Measurements from ENCODE around the gene OBSL1.

OBSL1 gene

DNA sequence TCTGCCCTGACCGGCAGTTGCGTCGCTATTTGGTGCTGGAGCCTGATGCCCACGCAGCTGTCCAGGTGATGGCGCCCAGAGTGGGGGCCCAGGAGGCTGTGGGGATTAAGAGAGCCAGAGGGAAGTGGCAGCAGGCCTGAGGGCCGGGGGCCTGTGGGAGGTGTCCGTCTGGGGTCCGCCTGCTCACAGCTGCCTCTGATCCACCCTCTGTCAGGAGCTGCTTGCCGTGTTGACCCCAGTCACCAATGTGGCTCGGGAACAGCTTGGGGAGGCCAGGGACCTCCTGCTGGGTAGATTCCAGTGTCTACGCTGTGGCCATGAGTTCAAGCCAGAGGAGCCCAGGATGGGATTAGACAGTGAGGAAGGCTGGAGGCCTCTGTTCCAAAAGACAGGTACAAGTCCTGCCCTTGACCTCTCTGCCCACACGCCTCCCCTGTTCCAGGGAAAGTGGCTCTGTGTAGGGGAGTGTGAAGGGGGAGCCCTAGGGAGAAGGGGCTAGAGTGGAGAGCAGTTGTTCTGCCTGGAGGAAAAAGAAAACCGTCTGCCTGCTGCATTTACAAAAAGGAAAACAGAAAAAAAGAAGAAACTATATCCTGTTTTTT lies 37.9 kb upstream of the OBSL1 start:
- H3K4me3 ChIP-seq (ENCODE audit: low read length): no peak overlapping the region
- no peaks in the 10 kb centered on the region; the same call in 1 of the 2 replicates for H3K36me3 ChIP-seq (ENCODE audit: control insufficient read depth, low read length)
- no peaks in the 10 kb centered on the region for H3K9me2 ChIP-seq (replicated peaks; ENCODE audit: control insufficient read depth, low read length)
- no peaks in the 10 kb centered on the region for H3K9me3 ChIP-seq (ENCODE audit: control insufficient read depth, insufficient read depth, low read length)
- H3K27me3 ChIP-seq (ENCODE audit: control insufficient read depth, low read length): no peaks in the 10 kb centered on the region
- H3K27ac ChIP-seq (ENCODE audit: low read depth, low read length): no peak overlapping the region
- H3F3A ChIP-seq (ENCODE audit: control insufficient read depth, insufficient read depth): no peaks in the 10 kb centered on the region
- H3K79me2 ChIP-seq (ENCODE audit: control insufficient read depth, low read length): no peaks in the 10 kb centered on the region
- no peaks in the 10 kb centered on the region for H4K20me1 ChIP-seq (ENCODE audit: control insufficient read depth, insufficient read depth, low read depth, low read length)
- H3K4me1 ChIP-seq (ENCODE audit: control insufficient read depth, low read length): no peaks in the 10 kb centered on the region
- no peak for TF ChIP-seq EZH2phosphoT487 (IDR thresholded peaks at IDR 0.05; ENCODE audit: borderline replicate concordance, low read length)
- TF ChIP-seq, protein P1, sequence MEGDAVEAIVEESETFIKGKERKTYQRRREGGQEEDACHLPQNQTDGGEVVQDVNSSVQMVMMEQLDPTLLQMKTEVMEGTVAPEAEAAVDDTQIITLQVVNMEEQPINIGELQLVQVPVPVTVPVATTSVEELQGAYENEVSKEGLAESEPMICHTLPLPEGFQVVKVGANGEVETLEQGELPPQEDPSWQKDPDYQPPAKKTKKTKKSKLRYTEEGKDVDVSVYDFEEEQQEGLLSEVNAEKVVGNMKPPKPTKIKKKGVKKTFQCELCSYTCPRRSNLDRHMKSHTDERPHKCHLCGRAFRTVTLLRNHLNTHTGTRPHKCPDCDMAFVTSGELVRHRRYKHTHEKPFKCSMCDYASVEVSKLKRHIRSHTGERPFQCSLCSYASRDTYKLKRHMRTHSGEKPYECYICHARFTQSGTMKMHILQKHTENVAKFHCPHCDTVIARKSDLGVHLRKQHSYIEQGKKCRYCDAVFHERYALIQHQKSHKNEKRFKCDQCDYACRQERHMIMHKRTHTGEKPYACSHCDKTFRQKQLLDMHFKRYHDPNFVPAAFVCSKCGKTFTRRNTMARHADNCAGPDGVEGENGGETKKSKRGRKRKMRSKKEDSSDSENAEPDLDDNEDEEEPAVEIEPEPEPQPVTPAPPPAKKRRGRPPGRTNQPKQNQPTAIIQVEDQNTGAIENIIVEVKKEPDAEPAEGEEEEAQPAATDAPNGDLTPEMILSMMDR (IDR thresholded peaks at IDR 0.05; ENCODE audit: low read depth, low read length, poor library complexity, severe bottlenecking): no peak
- no peak overlapping the region for H3K4me2 ChIP-seq (ENCODE audit: low read length)

DNA sequence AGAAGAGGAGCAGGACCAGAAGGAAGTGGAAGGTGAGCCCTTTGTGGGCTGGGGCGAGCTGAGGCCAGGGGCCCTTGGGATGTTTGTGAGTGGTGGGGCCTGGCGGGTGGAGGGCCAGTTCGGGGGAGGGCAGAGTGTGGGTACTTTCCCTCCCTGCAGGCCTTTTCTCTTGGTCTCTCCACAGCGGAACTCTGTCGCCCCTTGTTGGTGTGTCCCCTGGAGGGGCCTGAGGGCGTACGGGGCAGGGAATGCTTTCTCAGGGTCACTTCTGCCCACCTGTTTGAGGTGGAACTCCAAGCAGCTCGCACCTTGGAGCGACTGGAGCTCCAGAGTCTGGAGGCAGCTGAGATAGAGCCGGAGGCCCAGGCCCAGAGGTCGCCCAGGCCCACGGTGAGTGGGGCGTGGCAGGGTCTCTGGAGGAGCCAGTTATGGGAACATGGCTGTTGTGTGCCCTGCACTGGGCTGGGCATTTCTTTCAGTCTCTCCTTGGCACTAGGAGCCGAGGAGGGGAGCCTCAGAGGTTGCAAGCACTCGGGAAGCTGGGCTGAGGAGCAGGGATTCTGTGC lies 37.1 kb upstream of the OBSL1 start:
- H3F3A ChIP-seq (ENCODE audit: control insufficient read depth, insufficient read depth): no peaks in the 10 kb centered on the region
- no peak overlapping the region for H3K27ac ChIP-seq (ENCODE audit: low read depth, low read length)
- TF ChIP-seq, protein P1 (IDR thresholded peaks at IDR 0.05; ENCODE audit: low read depth, low read length, poor library complexity, severe bottlenecking): no peak
- TF ChIP-seq EZH2phosphoT487 (IDR thresholded peaks at IDR 0.05; ENCODE audit: borderline replicate concordance, low read length): no peak
- H3K4me3 ChIP-seq (ENCODE audit: low read length): no peak overlapping the region
- H3K4me1 ChIP-seq (ENCODE audit: control insufficient read depth, low read length): 0 out of 2 replicates have a peak, but pooled peaks cover 5% of the 10 kb centered on the region
- no peaks in the 10 kb centered on the region for H3K79me2 ChIP-seq (ENCODE audit: control insufficient read depth, low read length)
- H3K27me3 ChIP-seq (ENCODE audit: control insufficient read depth, low read length): no peaks in the 10 kb centered on the region
- no peaks in the 10 kb centered on the region; the same call in 1 of the 2 replicates for H3K36me3 ChIP-seq (ENCODE audit: control insufficient read depth, low read length)
- H3K9me2 ChIP-seq (replicated peaks; ENCODE audit: control insufficient read depth, low read length): no peaks in the 10 kb centered on the region
- no peaks in the 10 kb centered on the region for H4K20me1 ChIP-seq (ENCODE audit: control insufficient read depth, insufficient read depth, low read depth, low read length)
- H3K9me3 ChIP-seq (ENCODE audit: control insufficient read depth, insufficient read depth, low read length): no peaks in the 10 kb centered on the region
- H3K4me2 ChIP-seq (ENCODE audit: low read length): no peak overlapping the region

DNA sequence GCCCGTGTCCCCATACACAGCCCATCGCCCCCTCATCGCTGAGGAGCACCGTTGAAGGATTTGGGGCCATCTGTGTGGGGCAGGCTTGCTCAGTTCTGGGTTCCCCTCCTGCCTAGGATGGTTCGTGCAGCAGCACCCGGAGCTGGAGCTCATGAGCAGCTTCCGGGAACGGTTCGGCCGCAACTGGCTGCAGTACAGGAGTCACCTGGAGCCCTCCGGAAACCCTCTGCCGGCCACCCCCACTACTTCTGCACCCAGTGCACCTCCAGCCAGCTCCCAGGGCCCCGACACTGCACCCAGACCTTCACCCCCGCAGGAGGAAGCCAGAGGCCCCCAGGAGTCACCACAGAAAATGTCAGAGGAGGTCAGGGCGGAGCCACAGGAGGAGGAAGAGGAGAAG lies 36.6 kb upstream of the OBSL1 start:
- H3K4me1 ChIP-seq (ENCODE audit: control insufficient read depth, low read length): 0 out of 2 replicates have a peak, but pooled peaks cover 5% of the 10 kb centered on the region
- H3K9me3 ChIP-seq (ENCODE audit: control insufficient read depth, insufficient read depth, low read length): no peaks in the 10 kb centered on the region
- TF ChIP-seq, protein P1 (IDR thresholded peaks at IDR 0.05; ENCODE audit: low read depth, low read length, poor library complexity, severe bottlenecking): no peak
- TF ChIP-seq EZH2phosphoT487 (IDR thresholded peaks at IDR 0.05; ENCODE audit: borderline replicate concordance, low read length): no peak
- no peaks in the 10 kb centered on the region; the same call in 1 of the 2 replicates for H3K36me3 ChIP-seq (ENCODE audit: control insufficient read depth, low read length)
- H4K20me1 ChIP-seq (ENCODE audit: control insufficient read depth, insufficient read depth, low read depth, low read length): no peaks in the 10 kb centered on the region
- no peak overlapping the region for H3K4me3 ChIP-seq (ENCODE audit: low read length)
- H3K27me3 ChIP-seq (ENCODE audit: control insufficient read depth, low read length): no peaks in the 10 kb centered on the region
- H3K9me2 ChIP-seq (replicated peaks; ENCODE audit: control insufficient read depth, low read length): no peaks in the 10 kb centered on the region
- no peaks in the 10 kb centered on the region for H3F3A ChIP-seq (ENCODE audit: control insufficient read depth, insufficient read depth)
- H3K79me2 ChIP-seq (ENCODE audit: control insufficient read depth, low read length): no peaks in the 10 kb centered on the region
- H3K4me2 ChIP-seq (ENCODE audit: low read length): no peak overlapping the region
- no peak overlapping the region for H3K27ac ChIP-seq (ENCODE audit: low read depth, low read length)
